H54 (cell line): ENCODE results near the gene PLPP4.

Experiments used
- DNase-seq: peaks from one replicate; pipeline ENCODE4 v3.0.0; 2011; ENCODE audit warnings: low spot score, mixed read lengths; ENCODE audit not compliant: insufficient read length
- FAIRE-seq: peaks from 3 replicates; lab custom pipeline; 2011; peaks lifted over from hg19 to GRCh38; lab: Jason Lieb, UNC
- POLR2A ChIP-seq: IDR thresholded peaks from 2 replicates; pipeline ENCODE4 v1.6.1; 2011; ENCODE audit warnings: low read depth, mild to moderate bottlenecking, low read length

Gene PLPP4

GRCh38 chr10:120540486-120540885, 83.5 kb downstream of the PLPP4 start:
- DNase-seq, result no peak
- no peak for FAIRE-seq
- no peak for TF ChIP-seq POLR2A

GRCh38 chr10:120541984-120542383, 85.0 kb downstream of the PLPP4 start:
- no peak for DNase-seq
- FAIRE-seq, result no peak
- no peak for TF ChIP-seq POLR2A

- TF ChIP-seq POLR2A, result no peak
- FAIRE-seq (no peak), DNase-seq (no peak)
Measured at GRCh38 chr10:120542591-120542990, 85.6 kb downstream of the PLPP4 start.

- no peak for TF ChIP-seq POLR2A
- DNase-seq, result no peak
Measured at GRCh38 chr10:120543291-120543690, 86.3 kb downstream of the PLPP4 start.

GRCh38 chr10:120548210-120548609, 91.2 kb downstream of the PLPP4 start:
- no peak for TF ChIP-seq POLR2A
- DNase-seq (no peak), FAIRE-seq (no peak)

More at GRCh38 chr10:120543291-120543690, 86.3 kb downstream of the PLPP4 start:
- no peak for FAIRE-seq

GRCh38 chr10:120552262-120552661, 95.2 kb downstream of the PLPP4 start:
- FAIRE-seq (no peak), DNase-seq (no peak)
- no peak for TF ChIP-seq POLR2A

GRCh38 chr10:120553911-120554310, 96.9 kb downstream of the PLPP4 start:
- TF ChIP-seq POLR2A, result no peak
- FAIRE-seq, result no peak
- DNase-seq, result no peak

- no peak for TF ChIP-seq POLR2A
- no peak for FAIRE-seq
- DNase-seq, result no peak
Measured at GRCh38 chr10:120555436-120555835, 98.4 kb downstream of the PLPP4 start.

GRCh38 chr10:120555842-120556532, 99.0 kb downstream of the PLPP4 start:
- FAIRE-seq, result no peak
- TF ChIP-seq POLR2A, result no peak
- no peak for DNase-seq

- no peak for FAIRE-seq
- TF ChIP-seq POLR2A, result no peak
- DNase-seq, result no peak
Measured at GRCh38 chr10:120557311-120557710, 100.3 kb downstream of the PLPP4 start.

- FAIRE-seq, result no peak
- no peak for DNase-seq
- TF ChIP-seq POLR2A, result no peak
Measured at GRCh38 chr10:120559800-120560199, 102.8 kb downstream of the PLPP4 start.

- DNase-seq (no peak), FAIRE-seq (no peak)
Measured at GRCh38 chr10:120562956-120563355, 105.9 kb downstream of the PLPP4 start.

GRCh38 chr10:120570418-120570817, 113.4 kb downstream of the PLPP4 start:
- DNase-seq, result no peak
- no peak for FAIRE-seq
- TF ChIP-seq POLR2A, result no peak

More at GRCh38 chr10:120562956-120563355, 105.9 kb downstream of the PLPP4 start:
- TF ChIP-seq POLR2A, result no peak

GRCh38 chr10:120571266-120571665, 114.2 kb downstream of the PLPP4 start:
- FAIRE-seq (no peak), DNase-seq (no peak)
- no peak for TF ChIP-seq POLR2A

- DNase-seq, result no peak
- no peak for TF ChIP-seq POLR2A
- FAIRE-seq, result no peak
Measured at GRCh38 chr10:120572307-120572706, 115.3 kb downstream of the PLPP4 start.

- DNase-seq (no peak), FAIRE-seq (no peak)
- TF ChIP-seq POLR2A, result no peak
Measured at GRCh38 chr10:120573355-120573754, 116.3 kb downstream of the PLPP4 start.
